Sciatic nerve (tissue), 1 donor: Measurements from ENCODE around the gene TOGARAM1. TPM values are rescaled to one million over a fixed set of nuclear protein-coding genes. Genes with fewer than 3 reads are reported as not detected.

Experiments used
- total RNA-seq: library from RNA; stranded (reverse); fragmentation: NEBNext Ultra II Directional; extraction: Animal tissue kit (Norgen Biotek cat#: 25700); gene quantifications from one replicate; pipeline ENCODE4 v1.2.1, GENCODE V29; 2021
- donor health status: DM: no; HTN: no; CAD: no.

Gene TOGARAM1
- total RNA-seq, 1 donor from 2014 or later: 26.8 TPM

Other genes with a start within 250 kb of the TOGARAM1 start
- gene KLHL28, start 243 bp upstream of the TOGARAM1 start, total RNA-seq: 19.2 TPM
- 52.1 TPM for gene PRPF39, start 121.9 kb downstream of the TOGARAM1 start, total RNA-seq
- gene FKBP3, start 172.3 kb downstream of the TOGARAM1 start, total RNA-seq: 47.1 TPM
- 8.8 TPM for gene FANCM, start 173.7 kb downstream of the TOGARAM1 start, total RNA-seq